MM.1S (cell line): ENCODE results near the gene INTS4.

ENCODE experiments used
- DNase-seq: peaks from one replicate; pipeline ENCODE4 v3.0.0-alpha.2; 2015
- H2AFZ ChIP-seq: fragments of 300-600 bp; sonication (generic); 2 replicates; pipeline ENCODE4 v1.6.0; 2016; ENCODE audit warnings: antibody characterized with exemption, low read length
- H3F3A ChIP-seq: fragments of 300-600 bp; sonication (generic); 2 replicates; pipeline ENCODE4 v1.6.1; 2016; ENCODE audit warnings: mild to moderate bottlenecking, antibody characterized with exemption, low read length, moderate library complexity, mixed read lengths; ENCODE audit not compliant: insufficient read depth
- H3K27ac ChIP-seq: fragments of 300-600 bp; sonication (generic); 2 replicates; pipeline ENCODE4 v1.5.1; 2016; ENCODE audit warnings: mild to moderate bottlenecking, low read length
- H3K27me3 ChIP-seq: fragments of 300-600 bp; sonication (generic); replicated peaks from 2 replicates; pipeline ENCODE4 v1.6.0; 2016; ENCODE audit warnings: low read length; ENCODE audit not compliant: insufficient read depth
- H3K36me3 ChIP-seq: fragments of 300-600 bp; sonication (generic); replicated peaks from 2 replicates; pipeline ENCODE4 v1.6.1; 2016; ENCODE audit warnings: mild to moderate bottlenecking, low read length, mixed read lengths; ENCODE audit not compliant: insufficient read depth
- H3K4me1 ChIP-seq: fragments of 300-600 bp; sonication (generic); 2 replicates; pipeline ENCODE4 v1.6.1; 2016; ENCODE audit warnings: low read length, mixed read lengths
- H3K4me2 ChIP-seq: fragments of 300-600 bp; sonication (generic); 2 replicates; pipeline ENCODE4 v1.6.0; 2016; ENCODE audit warnings: low read depth, low read length
- H3K4me3 ChIP-seq: fragments of 300-600 bp; sonication (generic); 2 replicates; pipeline ENCODE4 v1.5.1; 2016; ENCODE audit warnings: low read length, mixed read lengths
- H3K79me2 ChIP-seq: fragments of 300-600 bp; sonication (generic); 2 replicates; pipeline ENCODE4 v1.6.1; 2016; ENCODE audit warnings: mixed run types, low read length, mixed read lengths
- H3K9ac ChIP-seq: fragments of 300-600 bp; sonication (generic); 2 replicates; pipeline ENCODE4 v1.6.1; 2016; ENCODE audit warnings: low read length, mixed read lengths
- H3K9me2 ChIP-seq: fragments of 300-600 bp; sonication (generic); replicated peaks from 2 replicates; pipeline ENCODE4 v1.6.1; 2016; ENCODE audit warnings: mild to moderate bottlenecking, low read length, mixed read lengths; ENCODE audit not compliant: insufficient read depth
- H3K9me3 ChIP-seq: fragments of 300-600 bp; sonication (generic); replicated peaks from 2 replicates; pipeline ENCODE4 v1.6.1; 2016; ENCODE audit warnings: mild to moderate bottlenecking, low read length, mixed read lengths; ENCODE audit not compliant: insufficient read depth
- H4K20me1 ChIP-seq: fragments of 300-600 bp; sonication (generic); 2 replicates; pipeline ENCODE4 v1.6.1; 2016; ENCODE audit warnings: mild to moderate bottlenecking, low read length, moderate library complexity, mixed read lengths; ENCODE audit not compliant: insufficient read depth
- EZH2 ChIP-seq: fragments of 300-600 bp; sonication (generic); optimal IDR thresholded peaks from 2 replicates; pipeline ENCODE3; 2017; ENCODE audit warnings: low read depth, mild to moderate bottlenecking, antibody characterized with exemption, low read length, mixed read lengths
- EZH2phosphoT487 ChIP-seq: fragments of 300-600 bp; sonication (generic); IDR thresholded peaks from 2 replicates; pipeline ENCODE4 v1.6.1; 2018; ENCODE audit warnings: antibody characterized with exemption, low read length
- TF ChIP-seq, protein P1 (sequence below): fragments of 300-600 bp; sonication (generic); IDR thresholded peaks from 2 replicates; pipeline ENCODE4 v1.5.1; 2016; ENCODE audit warnings: antibody characterized with exemption, low read length, mixed read lengths

The INTS4 gene

DNA sequence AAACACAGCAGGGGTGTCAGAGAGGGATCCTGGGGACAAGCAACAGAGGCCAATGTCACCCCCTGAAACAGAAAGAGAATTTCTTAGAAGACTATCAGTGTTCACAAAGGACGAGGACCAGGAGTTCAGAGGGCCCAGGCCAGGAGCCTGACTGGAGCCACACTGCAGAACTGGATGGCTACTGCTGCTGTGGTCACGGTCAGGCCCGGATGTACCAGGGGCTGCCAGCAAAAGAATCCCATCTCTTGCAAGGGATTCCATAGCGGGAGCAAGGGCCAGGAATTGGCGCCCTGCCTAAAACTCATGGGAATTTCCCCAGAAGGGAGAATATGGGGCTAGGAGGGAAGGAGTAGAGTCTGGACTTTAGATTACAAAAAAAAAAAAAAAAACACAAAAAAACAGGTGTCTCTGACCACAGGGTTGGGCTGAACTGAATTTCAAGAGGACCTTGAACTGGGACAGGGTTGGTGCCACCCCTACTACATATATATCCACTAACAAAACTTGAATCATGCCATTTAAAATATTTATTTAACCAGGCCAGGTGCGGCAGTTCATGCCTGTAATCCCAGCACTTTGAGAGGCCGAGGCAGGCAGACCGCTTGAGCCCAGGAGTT, 44.3 kb upstream of the INTS4 start:
- no peaks in the 10 kb centered on the region for H3K9me3 ChIP-seq
- H3K9ac ChIP-seq: no peak overlapping the region
- DNase-seq: no peak
- H3F3A ChIP-seq: no peaks in the 10 kb centered on the region
- no peak overlapping the region for H3K27ac ChIP-seq
- H3K4me1 ChIP-seq: peaks cover 3% of the 10 kb centered on the region; the same call in 1 of the 2 replicates
- H3K4me3 ChIP-seq: no peak overlapping the region
- H3K9me2 ChIP-seq: no peaks in the 10 kb centered on the region
- H4K20me1 ChIP-seq: no peaks in the 10 kb centered on the region
- no peaks in the 10 kb centered on the region for H3K36me3 ChIP-seq
- H3K4me2 ChIP-seq: no peak overlapping the region
- no peak overlapping the region for H2AFZ ChIP-seq
- no peaks in the 10 kb centered on the region for H3K27me3 ChIP-seq
- H3K79me2 ChIP-seq: no peaks in the 10 kb centered on the region
- TF ChIP-seq EZH2phosphoT487: no peak
- TF ChIP-seq EZH2: no peak

DNA sequence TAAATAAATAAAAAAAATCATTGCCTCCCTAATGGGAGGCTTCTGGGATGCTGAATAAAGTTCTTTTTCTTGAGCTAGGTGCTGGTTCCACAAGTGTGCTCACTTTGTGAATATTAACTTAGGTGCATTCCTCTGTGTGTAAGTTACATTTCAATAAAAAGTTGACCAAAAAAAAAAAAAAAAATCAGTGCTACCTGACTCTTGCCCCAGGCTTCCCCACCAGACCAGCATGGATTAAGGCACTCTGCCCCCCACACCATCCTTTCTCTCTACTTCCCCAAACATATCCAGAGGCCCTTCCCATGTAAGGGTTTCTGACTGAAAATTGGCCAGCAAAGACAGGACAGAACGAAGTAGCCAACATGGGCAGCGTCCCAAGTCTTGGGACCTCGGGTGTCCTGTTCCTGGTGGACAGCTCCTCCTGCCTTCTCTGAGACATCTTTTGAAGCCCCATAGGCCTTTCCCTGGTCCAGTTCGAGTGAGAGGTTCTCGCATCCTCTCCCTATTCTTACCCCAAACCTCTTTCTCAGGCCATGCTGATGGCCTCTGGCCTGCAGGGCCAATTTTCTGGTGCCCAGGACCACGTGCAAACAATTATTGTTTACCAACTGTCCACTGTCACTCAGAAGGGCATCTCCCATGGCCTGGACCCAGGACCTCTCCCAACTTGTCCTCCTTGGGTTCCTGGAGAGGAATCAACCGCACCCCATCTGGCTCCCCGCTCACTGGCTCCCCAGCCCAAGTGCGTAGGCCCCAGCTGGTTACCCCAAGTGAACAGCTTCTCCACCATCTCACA, 43.6 kb upstream of the INTS4 start:
- Histone ChIP-seq H3K36me3 (no peaks in the 10 kb centered on the region), H3K4me2 (no peak overlapping the region), H3K79me2 (no peaks in the 10 kb centered on the region), H3K9me2 (no peaks in the 10 kb centered on the region), H3K9ac (no peak overlapping the region), H3K9me3 (no peaks in the 10 kb centered on the region), H4K20me1 (no peaks in the 10 kb centered on the region), H3K4me3 (no peak overlapping the region), H2AFZ (no peak overlapping the region), H3K27ac (no peak overlapping the region), H3K27me3 (no peaks in the 10 kb centered on the region), H3K4me1 (peaks cover 3% of the 10 kb centered on the region; the same call in 1 of the 2 replicates), H3F3A (no peaks in the 10 kb centered on the region)
- no peak for DNase-seq
- TF ChIP-seq EZH2phosphoT487 (no peak), EZH2 (no peak)
- TF ChIP-seq, protein P1, sequence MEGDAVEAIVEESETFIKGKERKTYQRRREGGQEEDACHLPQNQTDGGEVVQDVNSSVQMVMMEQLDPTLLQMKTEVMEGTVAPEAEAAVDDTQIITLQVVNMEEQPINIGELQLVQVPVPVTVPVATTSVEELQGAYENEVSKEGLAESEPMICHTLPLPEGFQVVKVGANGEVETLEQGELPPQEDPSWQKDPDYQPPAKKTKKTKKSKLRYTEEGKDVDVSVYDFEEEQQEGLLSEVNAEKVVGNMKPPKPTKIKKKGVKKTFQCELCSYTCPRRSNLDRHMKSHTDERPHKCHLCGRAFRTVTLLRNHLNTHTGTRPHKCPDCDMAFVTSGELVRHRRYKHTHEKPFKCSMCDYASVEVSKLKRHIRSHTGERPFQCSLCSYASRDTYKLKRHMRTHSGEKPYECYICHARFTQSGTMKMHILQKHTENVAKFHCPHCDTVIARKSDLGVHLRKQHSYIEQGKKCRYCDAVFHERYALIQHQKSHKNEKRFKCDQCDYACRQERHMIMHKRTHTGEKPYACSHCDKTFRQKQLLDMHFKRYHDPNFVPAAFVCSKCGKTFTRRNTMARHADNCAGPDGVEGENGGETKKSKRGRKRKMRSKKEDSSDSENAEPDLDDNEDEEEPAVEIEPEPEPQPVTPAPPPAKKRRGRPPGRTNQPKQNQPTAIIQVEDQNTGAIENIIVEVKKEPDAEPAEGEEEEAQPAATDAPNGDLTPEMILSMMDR: no peak

DNA sequence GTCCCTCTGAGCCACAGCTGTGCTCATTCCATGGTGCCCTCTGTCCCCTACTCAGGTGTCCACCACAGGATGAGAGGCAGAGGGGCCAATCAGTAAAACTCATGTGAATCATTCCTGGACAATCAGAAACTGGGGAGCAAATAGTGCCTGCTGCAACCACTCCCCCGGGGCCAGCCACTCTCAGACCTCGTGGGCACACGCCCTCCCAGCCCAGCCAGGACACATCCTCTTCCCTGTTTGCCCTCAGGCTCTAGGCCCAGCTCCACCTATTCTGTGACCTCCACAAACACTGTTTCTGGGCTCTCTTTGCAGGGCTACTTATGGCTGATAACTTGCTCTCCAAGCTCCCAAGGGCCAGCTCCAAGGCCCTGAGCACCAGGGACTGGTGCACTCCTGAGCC, 42.6 kb upstream of the INTS4 start:
- Histone ChIP-seq H3F3A (no peaks in the 10 kb centered on the region), H4K20me1 (no peaks in the 10 kb centered on the region), H3K9me2 (no peaks in the 10 kb centered on the region), H3K4me3 (no peak overlapping the region), H3K4me2 (no peak overlapping the region), H3K9me3 (no peaks in the 10 kb centered on the region), H3K36me3 (no peaks in the 10 kb centered on the region), H3K27me3 (no peaks in the 10 kb centered on the region), H3K79me2 (no peaks in the 10 kb centered on the region), H2AFZ (no peak overlapping the region), H3K4me1 (peaks cover 3% of the 10 kb centered on the region; the same call in 1 of the 2 replicates), H3K9ac (no peak overlapping the region), H3K27ac (no peak overlapping the region)
- TF ChIP-seq, protein P1: no peak
- TF ChIP-seq EZH2: no peak
- TF ChIP-seq EZH2phosphoT487: no peak
- DNase-seq: no peak

DNA sequence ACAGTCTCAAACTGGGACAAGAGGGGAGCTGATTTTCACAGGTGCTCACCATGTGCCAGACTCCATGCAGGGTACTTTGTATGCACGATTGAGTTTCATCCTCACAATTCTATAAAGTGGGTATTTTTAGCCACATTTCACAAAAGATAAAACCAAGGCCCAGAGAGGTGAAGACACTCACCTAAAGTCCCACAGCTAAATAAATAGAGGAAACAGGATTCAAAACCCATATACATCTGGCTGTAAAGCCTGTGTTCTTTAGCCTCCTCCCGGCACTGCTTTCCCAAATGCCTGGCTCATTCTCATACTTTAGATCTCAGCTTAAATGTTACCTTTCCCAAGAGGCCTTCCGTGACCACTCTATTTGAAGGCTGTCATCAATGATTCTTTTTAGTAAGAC, 41.8 kb upstream of the INTS4 start:
- Histone ChIP-seq H3K36me3 (no peaks in the 10 kb centered on the region), H3K9me3 (no peaks in the 10 kb centered on the region), H2AFZ (no peak overlapping the region), H3K4me3 (no peak overlapping the region), H3K9ac (no peak overlapping the region), H3K9me2 (no peaks in the 10 kb centered on the region), H3K4me2 (no peak overlapping the region), H3K79me2 (no peaks in the 10 kb centered on the region), H3F3A (no peaks in the 10 kb centered on the region), H4K20me1 (no peaks in the 10 kb centered on the region), H3K4me1 (peaks cover 3% of the 10 kb centered on the region; the same call in 1 of the 2 replicates), H3K27ac (no peak overlapping the region), H3K27me3 (no peaks in the 10 kb centered on the region)
- TF ChIP-seq EZH2phosphoT487 (no peak), EZH2 (no peak)
- TF ChIP-seq, protein P1: no peak
- no peak for DNase-seq
